Stimulated activated effector memory CD8-positive, alpha-beta T cell treated with anti-CD3 and anti-CD28 coated beads, Interleukin-12 subunit alpha, Interleukin-12 subunit beta, amount 100 ng/mL, for 72 hours (primary cell): ENCODE measurements around the gene GATA6.
A peak's percentile ranks its signal among the peaks of the same experiment; 100 is the strongest.

Source experiments
- ATAC-seq: fragments of 150-1000 bp; cut with Tn5 transposase; 2 replicates; pipeline ENCODE4 v1.10.0; 2021
- DNase-seq, 2 donors: peaks; one replicate each; pipeline ENCODE4 v3.0.0; 2021 to 2022; ENCODE audit warnings: low spot score in 2 of 2
- H3K27ac Mint-ChIP-seq: one replicate; pipeline ENCODE4 v1.8.0; 2022; ENCODE audit warnings: mild to moderate bottlenecking, mixed read lengths
- H3K36me3 Mint-ChIP-seq: one replicate; pipeline ENCODE4 v1.8.0; 2022; ENCODE audit warnings: mild to moderate bottlenecking, mixed read lengths
- H3K4me1 Mint-ChIP-seq: one replicate; pipeline ENCODE4 v1.8.0; 2022; ENCODE audit warnings: mixed read lengths
- H3K4me3 Mint-ChIP-seq: one replicate; pipeline ENCODE4 v1.8.0; 2022; ENCODE audit warnings: mild to moderate bottlenecking, mixed read lengths
- H3K9me3 Mint-ChIP-seq: one replicate; pipeline ENCODE4 v1.8.0; 2022; ENCODE audit warnings: mixed read lengths

GATA6 gene

DNA sequence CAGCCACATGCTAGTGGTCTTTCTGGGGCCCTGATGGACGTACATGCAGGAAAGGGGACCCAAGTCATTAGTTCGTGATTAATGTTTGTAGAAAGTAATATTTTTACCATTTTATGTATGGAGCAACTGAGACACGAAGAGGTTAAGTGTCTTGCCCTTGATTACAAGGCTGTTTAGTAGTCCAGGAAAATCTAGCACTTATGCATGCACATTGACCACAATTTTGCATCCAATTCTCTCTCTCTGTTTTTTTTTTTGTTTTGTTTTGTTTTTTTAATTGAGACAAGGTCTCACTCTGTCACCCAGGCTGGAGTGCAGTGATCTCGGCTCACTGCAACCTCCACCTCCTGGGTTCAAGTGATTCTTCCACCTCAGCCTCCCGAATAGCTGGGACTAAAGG, 8.3 kb upstream of the GATA6 start:
- Mint-ChIP-seq H3K4me1 (peaks cover under 1% of the 10 kb centered on the region), H3K36me3 (no peaks in the 10 kb centered on the region), H3K4me3 (no peak overlapping the region), H3K9me3 (no peaks in the 10 kb centered on the region), H3K27ac (no peak overlapping the region)
- ATAC-seq, result no peak
- no peak for DNase-seq

- no peak for DNase-seq
- no peak overlapping the region for H3K27ac Mint-ChIP-seq
- no peaks in the 10 kb centered on the region for H3K9me3 Mint-ChIP-seq
- no peak overlapping the region for H3K4me3 Mint-ChIP-seq
- no peaks in the 10 kb centered on the region for H3K36me3 Mint-ChIP-seq
- peaks cover 18% of the 10 kb centered on the region for H3K4me1 Mint-ChIP-seq
- ATAC-seq, result no peak
Observed at GRCh38 chr18:22163416-22164161, 5.8 kb upstream of the GATA6 start.

DNA sequence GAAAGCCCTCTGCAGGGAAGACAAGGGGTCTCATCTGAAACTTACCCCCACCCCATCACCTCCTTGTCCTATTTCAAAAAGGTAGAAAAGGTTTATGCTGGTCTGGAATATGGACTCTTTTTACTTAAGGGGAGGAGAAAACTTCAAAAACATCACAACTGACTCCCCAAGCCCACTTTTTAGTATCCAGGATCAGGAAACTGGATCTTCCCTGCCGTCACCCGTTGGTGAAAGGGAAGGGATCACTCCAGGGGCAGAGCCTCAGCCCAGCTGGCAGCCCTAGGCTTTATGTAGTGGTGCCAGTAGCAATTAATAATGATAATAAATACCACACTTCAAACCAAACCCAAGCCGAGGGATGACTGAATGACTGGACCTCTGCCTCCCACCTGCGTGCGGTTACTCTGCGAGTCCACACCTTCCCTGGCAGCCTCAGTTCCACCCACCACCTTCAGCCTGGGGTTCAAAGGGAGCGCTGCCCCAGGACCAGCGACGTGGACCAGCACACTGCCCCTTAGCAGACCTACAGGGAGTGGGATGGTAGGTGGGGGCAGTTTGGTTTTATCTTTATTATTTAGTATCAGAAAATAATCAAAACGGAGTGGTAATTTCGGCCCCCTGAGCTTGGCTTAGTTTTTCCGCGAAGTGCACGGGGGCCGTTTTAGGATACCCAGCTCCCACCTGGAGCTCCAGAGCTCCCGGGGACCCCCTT, 4.9 kb upstream of the GATA6 start:
- peaks cover 23% of the 10 kb centered on the region for H3K4me1 Mint-ChIP-seq
- H3K36me3 Mint-ChIP-seq, result no peaks in the 10 kb centered on the region
- no peak overlapping the region for H3K27ac Mint-ChIP-seq
- DNase-seq (no peak), ATAC-seq (no peak)
- H3K4me3 Mint-ChIP-seq, result peak overlapping the region; percentile 44
- no peaks in the 10 kb centered on the region for H3K9me3 Mint-ChIP-seq

DNA sequence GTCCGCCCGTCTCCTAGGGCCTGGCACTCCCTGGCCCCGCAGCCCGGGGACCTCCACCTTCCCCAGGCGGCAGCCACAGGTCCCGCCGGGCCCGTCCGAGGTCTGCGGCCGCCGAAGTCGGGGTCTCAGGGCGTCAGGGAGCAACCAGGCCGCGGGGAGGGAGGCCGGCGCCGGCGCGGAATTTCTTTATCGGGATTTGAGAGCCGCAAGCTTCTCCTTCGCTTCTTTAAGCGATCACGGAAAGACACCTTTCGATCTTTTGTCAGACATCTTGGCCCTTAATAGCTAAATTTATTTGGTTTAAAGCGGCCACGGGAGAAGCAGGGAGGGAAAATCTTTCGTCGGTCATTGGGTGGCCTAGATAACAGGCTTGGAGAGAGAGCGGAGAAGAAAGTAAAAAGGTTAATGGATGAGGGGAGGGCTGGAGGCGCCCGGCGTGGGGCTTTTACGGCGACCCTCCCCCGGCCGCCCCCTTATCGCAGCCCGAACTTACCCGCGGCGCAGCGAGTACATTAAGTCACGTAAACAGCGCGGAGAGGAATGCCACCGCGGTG, 4.3 kb upstream of the GATA6 start:
- Mint-ChIP-seq H3K4me1 (peaks cover 30% of the 10 kb centered on the region), H3K4me3 (peak overlapping the region; percentile 44), H3K36me3 (no peaks in the 10 kb centered on the region), H3K27ac (no peak overlapping the region), H3K9me3 (no peaks in the 10 kb centered on the region)
- DNase-seq (no peak), ATAC-seq (no peak)

DNA sequence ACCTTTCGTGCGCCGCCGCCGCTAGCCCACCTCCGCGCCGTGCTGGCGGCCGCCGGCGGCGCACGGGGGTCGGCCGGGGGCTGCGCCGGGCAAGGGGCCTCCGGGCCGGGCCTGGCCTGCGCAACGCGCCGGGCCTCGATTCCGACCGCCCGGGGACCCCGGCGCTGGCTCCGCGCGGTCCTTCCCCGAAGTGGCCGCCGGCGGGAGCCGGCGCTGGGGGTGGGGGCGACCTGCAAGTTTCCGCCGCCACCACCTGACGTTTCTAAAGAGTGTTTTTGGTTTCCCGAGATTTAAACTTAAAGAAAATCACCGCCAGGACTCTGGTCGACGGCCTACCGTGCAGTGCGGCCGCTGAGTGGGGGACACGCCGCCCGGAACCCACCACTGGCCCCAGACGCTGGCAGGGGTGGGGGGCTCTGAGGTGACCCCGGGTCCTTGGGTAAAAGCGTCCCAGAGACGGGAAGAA, 3.8 kb upstream of the GATA6 start:
- ATAC-seq (no peak), DNase-seq (no peak)
- Mint-ChIP-seq H3K27ac (no peak overlapping the region), H3K36me3 (no peaks in the 10 kb centered on the region), H3K4me1 (peaks cover 35% of the 10 kb centered on the region), H3K9me3 (no peaks in the 10 kb centered on the region), H3K4me3 (peak overlapping the region; percentile 44)

GRCh38 chr18:22166069-22166950, 3.1 kb upstream of the GATA6 start:
- no peaks in the 10 kb centered on the region for H3K9me3 Mint-ChIP-seq
- DNase-seq (no peak), ATAC-seq (no peak)
- H3K36me3 Mint-ChIP-seq, result no peaks in the 10 kb centered on the region
- H3K4me3 Mint-ChIP-seq, result peak overlapping the region; percentile 14
- peak overlapping the region; percentile 29 for H3K27ac Mint-ChIP-seq
- peaks cover 39% of the 10 kb centered on the region for H3K4me1 Mint-ChIP-seq

DNA sequence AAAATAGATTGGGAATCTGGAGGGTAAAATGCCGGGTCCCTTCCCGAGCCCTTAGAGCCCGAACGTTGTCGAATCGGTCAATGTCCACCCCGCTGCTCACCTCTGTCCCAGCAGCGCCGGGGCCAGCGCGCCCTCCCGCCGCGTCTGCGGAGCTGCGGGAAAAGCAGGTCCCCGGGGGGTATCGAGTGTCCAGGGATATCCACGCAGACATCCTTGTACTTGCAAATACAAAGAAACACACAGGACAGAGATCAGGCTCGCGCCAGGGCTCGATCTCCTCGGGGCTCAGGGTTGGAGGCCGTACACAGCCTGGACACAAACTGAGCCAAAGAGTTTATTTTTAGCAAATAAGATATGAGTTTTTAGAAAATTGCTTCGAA, 2.3 kb upstream of the GATA6 start:
- DNase-seq, result no peak
- Mint-ChIP-seq H3K36me3 (no peaks in the 10 kb centered on the region), H3K4me1 (peaks cover 39% of the 10 kb centered on the region), H3K9me3 (no peaks in the 10 kb centered on the region), H3K4me3 (peak overlapping the region; percentile 86), H3K27ac (no peak overlapping the region)
- no peak for ATAC-seq

- no peak for ATAC-seq
- DNase-seq, result no peak
- Mint-ChIP-seq H3K4me3 (peak overlapping the region; percentile 86), H3K36me3 (no peaks in the 10 kb centered on the region), H3K9me3 (no peaks in the 10 kb centered on the region), H3K4me1 (peaks cover 39% of the 10 kb centered on the region), H3K27ac (no peak overlapping the region)
Observed at GRCh38 chr18:22167471-22168241, 1.7 kb upstream of the GATA6 start.

GRCh38 chr18:22168360-22168921, 948 bp upstream of the GATA6 start:
- H3K4me1 Mint-ChIP-seq, result peaks cover 39% of the 10 kb centered on the region
- ATAC-seq, result peak; percentile 33
- H3K36me3 Mint-ChIP-seq, result no peaks in the 10 kb centered on the region
- H3K4me3 Mint-ChIP-seq, result peak overlapping the region; percentile 86
- no peak overlapping the region for H3K27ac Mint-ChIP-seq
- no peak for DNase-seq
- H3K9me3 Mint-ChIP-seq, result no peaks in the 10 kb centered on the region

GRCh38 chr18:22169889-22170420, 566 bp downstream of the GATA6 start:
- peak; percentile 52 for ATAC-seq

DNA sequence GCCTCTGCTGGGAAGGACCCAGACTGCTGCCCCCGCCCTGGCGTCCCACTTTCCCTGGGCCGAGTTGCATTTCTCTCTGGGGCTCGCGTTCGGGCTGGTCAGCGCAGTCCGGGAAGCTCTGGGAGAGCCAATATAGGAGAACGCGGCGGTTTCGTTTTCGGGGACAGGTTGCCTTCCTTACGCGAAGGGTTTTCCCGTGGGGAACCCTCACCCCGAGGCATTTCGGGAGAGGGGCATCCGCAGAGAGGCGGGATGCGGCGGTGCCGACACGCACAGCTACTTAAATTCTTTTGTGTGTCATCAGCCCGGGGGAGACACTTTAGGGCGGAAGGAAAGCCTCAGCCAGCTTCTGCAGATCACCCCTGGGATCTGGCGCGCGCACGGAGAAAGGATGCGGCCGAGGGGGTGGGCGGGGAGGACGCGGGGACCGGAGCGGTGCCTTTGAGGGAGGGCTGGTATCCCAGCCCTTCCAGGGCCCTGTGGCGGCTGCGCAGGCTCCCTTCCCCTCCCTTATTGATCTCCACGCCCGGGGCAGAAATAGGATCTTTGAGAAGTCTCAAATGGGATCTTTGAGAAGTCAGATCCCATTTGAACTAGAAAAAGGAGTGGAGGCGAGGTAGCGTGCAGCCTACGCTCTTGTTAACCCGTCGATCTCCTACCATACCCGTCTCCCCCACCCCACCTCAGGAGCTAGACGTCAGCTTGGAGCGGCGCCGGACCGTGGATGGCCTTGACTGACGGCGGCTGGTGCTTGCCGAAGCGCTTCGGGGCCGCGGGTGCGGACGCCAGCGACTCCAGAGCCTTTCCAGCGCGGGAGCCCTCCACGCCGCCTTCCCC, 1.2 kb downstream of the GATA6 start:
- ATAC-seq (no peak), DNase-seq (no peak)
- Mint-ChIP-seq H3K27ac (peak overlapping the region; percentile 60), H3K4me3 (peak overlapping the region; percentile 86), H3K4me1 (peaks cover 39% of the 10 kb centered on the region), H3K36me3 (no peaks in the 10 kb centered on the region), H3K9me3 (no peaks in the 10 kb centered on the region)

More at GRCh38 chr18:22169889-22170420, 566 bp downstream of the GATA6 start:
- no peaks in the 10 kb centered on the region for H3K36me3 Mint-ChIP-seq
- H3K9me3 Mint-ChIP-seq, result no peaks in the 10 kb centered on the region
- H3K27ac Mint-ChIP-seq, result peak overlapping the region; percentile 60
- peak overlapping the region; percentile 86 for H3K4me3 Mint-ChIP-seq
- H3K4me1 Mint-ChIP-seq, result peaks cover 39% of the 10 kb centered on the region
- no peak for DNase-seq

- ATAC-seq, result no peak
- Mint-ChIP-seq H3K4me1 (peaks cover 39% of the 10 kb centered on the region), H3K27ac (no peak overlapping the region), H3K36me3 (no peaks in the 10 kb centered on the region), H3K4me3 (peak overlapping the region; percentile 86), H3K9me3 (no peaks in the 10 kb centered on the region)
- no peak for DNase-seq
Observed at GRCh38 chr18:22171258-22172119, 2.1 kb downstream of the GATA6 start.
